Panc1 (cell line): ENCODE results near the gene ROR1. TPM values are rescaled to one million over a fixed set of nuclear protein-coding genes. Genes with fewer than 3 reads are reported as not detected.

Experiments
- ATAC-seq: fragments of 200-7000 bp; cut with Tn5 transposase; 2 replicates; pipeline ENCODE4 v1.9.1; 2020; ENCODE audit warnings: mild to moderate bottlenecking, moderate library complexity
- BruUV-seq: library from RNA; stranded (reverse); fragments of 400-500 nt; replicated peaks from 2 replicates; lab custom pipeline; 2021; lab: Mats Ljungman, UMichigan
- CTCF ChIA-PET: fragments of 300-600 bp; sonication (Branson Sonifier 250); formaldehyde crosslinking; loops from one replicate; lab custom pipeline; 2022; ENCODE audit warnings: antibody characterized with exemption; lab: Charles Lee
- POLR2A ChIA-PET: fragments of 300-600 bp; sonication (Branson Sonifier 250); formaldehyde crosslinking; loops from one replicate; lab custom pipeline; 2022; ENCODE audit warnings: antibody characterized with exemption; lab: Charles Lee
- DNase-seq: peaks from one replicate; pipeline ENCODE4 v3.0.0-alpha.2; 2010; ENCODE audit warnings: low read depth, low spot score
- H3K27ac ChIP-seq: 2 replicates; pipeline ENCODE4 v1.5.1; 2011; ENCODE audit warnings: mild to moderate bottlenecking, low read length, inconsistent platforms
- H3K27me3 ChIP-seq: fragments of 200-500 bp; sonication (Bioruptor generic); 2 replicates; pipeline ENCODE4 v1.6.0; 2014; ENCODE audit warnings: low read length, inconsistent platforms; ENCODE audit not compliant: control insufficient read depth, insufficient read depth
- H3K36me3 ChIP-seq: fragments of 200-500 bp; sonication (Bioruptor generic); 2 replicates; pipeline ENCODE4 v1.5.1; 2014; ENCODE audit warnings: inconsistent platforms, mild to moderate bottlenecking, low read length, moderate library complexity; ENCODE audit not compliant: control insufficient read depth, insufficient read depth
- H3K4me1 ChIP-seq: 2 replicates; pipeline ENCODE4 v1.5.1; 2011; ENCODE audit warnings: inconsistent platforms, mild to moderate bottlenecking, low read length, moderate library complexity; ENCODE audit not compliant: control insufficient read depth, insufficient read depth
- H3K4me3 ChIP-seq, 2 experiments: 2 replicates each; pipeline ENCODE4 v1.5.1; 2011 to 2012; ENCODE audit warnings: low read depth in 2 of 2, low read length in 2 of 2, mild to moderate bottlenecking in 2 of 2, inconsistent platforms in 1 of 2, moderate library complexity in 1 of 2
- H3K9me3 ChIP-seq: fragments of 200-500 bp; sonication (Bioruptor generic); 2 replicates; pipeline ENCODE4 v1.5.1; 2014; ENCODE audit warnings: low read depth, mild to moderate bottlenecking, inconsistent platforms, low read length, moderate library complexity; ENCODE audit not compliant: control insufficient read depth, insufficient read depth
- POLR2AphosphoS5 ChIP-seq: IDR thresholded peaks from 2 replicates; pipeline ENCODE4 v1.6.1; 2012; ENCODE audit warnings: mild to moderate bottlenecking, low read depth, low read length, moderate library complexity
- SIN3A ChIP-seq: IDR thresholded peaks from 2 replicates; pipeline ENCODE4 v1.6.1; 2012; ENCODE audit warnings: low read depth, mild to moderate bottlenecking, low read length, moderate library complexity, borderline replicate concordance; ENCODE audit not compliant: insufficient read depth
- TCF7L2 ChIP-seq: IDR thresholded peaks from 2 replicates; pipeline ENCODE4 v1.6.1; 2011; ENCODE audit warnings: mild to moderate bottlenecking, low read depth, low read length, inconsistent platforms
- in situ Hi-C: cut with HindIII; loops from 2 replicates; pipeline ENCODE4 v1.10.0; 2016; ENCODE audit warnings: low sequenced_read_pairs, low pct_unique_long_range_greater_than_20kb
- intact Hi-C: fragments of 100-400 bp; cut with micrococcal nuclease; formaldehyde crosslinking; loops from one replicate; pipeline ENCODE4 v1.10.0; 2022; ENCODE audit not compliant: unreplicated experiment
- total RNA-seq: library from RNA; stranded (reverse); gene quantifications from one replicate; pipeline ENCODE4 v1.2.1, GENCODE V29; 2021; ENCODE audit not compliant: unreplicated experiment
- TF ChIP-seq, protein P1 (sequence below), 2 experiments: IDR thresholded peaks; 2 replicates each; pipeline ENCODE4 v1.6.1; 2011 to 2012; ENCODE audit warnings: low read depth in 2 of 2, control low read depth in 1 of 2, low read length in 1 of 2, mild to moderate bottlenecking in 1 of 2, moderate library complexity in 1 of 2; ENCODE audit not compliant: insufficient read depth in 1 of 2
- TF ChIP-seq, protein P2 (sequence below): fragments of 450-650 bp; IDR thresholded peaks from 2 replicates; pipeline ENCODE4 v1.5.1; 2017; ENCODE audit warnings: mild to moderate bottlenecking

The ROR1 gene
- total RNA-seq, 1 experiment from 2014 or later, result 19.3 TPM

DNA sequence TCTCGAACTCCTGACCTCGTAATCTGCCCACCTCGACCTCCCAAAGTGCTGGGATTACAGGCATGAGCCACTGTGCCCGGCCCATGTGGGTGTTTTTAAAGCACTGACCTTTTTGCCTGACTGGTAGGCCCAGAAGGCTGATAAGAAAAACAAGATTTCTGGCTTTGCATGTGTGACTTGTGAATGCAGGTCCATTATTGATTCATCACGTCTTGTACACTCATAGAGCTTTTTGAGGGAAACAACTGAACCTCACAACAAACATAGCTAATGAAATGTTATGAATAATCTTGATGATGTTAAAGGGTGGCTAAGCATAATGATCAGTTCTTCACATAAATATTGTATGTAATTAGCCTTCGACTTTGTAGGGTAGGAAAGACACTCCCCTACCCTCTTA, 288.7 kb downstream of the ROR1 start:
- CTCF ChIA-PET, result no interaction called here
- Histone ChIP-seq H3K9me3 (no peaks in the 10 kb centered on the region), H3K4me3 (no peak overlapping the region), H3K27ac (no peak overlapping the region), H3K36me3 (no peaks in the 10 kb centered on the region), H3K4me1 (peaks cover 5% of the 10 kb centered on the region; the same call in 1 of the 2 replicates), H3K27me3 (no peaks in the 10 kb centered on the region)
- no peak for DNase-seq
- ATAC-seq, result no peak
- intact Hi-C loops (no loop called here), in situ Hi-C loops (no loop called here)
- BruUV-seq, result no TSS peak
- no peak for TF ChIP-seq SIN3A
- TF ChIP-seq TCF7L2, result no peak
- no peak for TF ChIP-seq POLR2AphosphoS5
- TF ChIP-seq, protein P1, sequence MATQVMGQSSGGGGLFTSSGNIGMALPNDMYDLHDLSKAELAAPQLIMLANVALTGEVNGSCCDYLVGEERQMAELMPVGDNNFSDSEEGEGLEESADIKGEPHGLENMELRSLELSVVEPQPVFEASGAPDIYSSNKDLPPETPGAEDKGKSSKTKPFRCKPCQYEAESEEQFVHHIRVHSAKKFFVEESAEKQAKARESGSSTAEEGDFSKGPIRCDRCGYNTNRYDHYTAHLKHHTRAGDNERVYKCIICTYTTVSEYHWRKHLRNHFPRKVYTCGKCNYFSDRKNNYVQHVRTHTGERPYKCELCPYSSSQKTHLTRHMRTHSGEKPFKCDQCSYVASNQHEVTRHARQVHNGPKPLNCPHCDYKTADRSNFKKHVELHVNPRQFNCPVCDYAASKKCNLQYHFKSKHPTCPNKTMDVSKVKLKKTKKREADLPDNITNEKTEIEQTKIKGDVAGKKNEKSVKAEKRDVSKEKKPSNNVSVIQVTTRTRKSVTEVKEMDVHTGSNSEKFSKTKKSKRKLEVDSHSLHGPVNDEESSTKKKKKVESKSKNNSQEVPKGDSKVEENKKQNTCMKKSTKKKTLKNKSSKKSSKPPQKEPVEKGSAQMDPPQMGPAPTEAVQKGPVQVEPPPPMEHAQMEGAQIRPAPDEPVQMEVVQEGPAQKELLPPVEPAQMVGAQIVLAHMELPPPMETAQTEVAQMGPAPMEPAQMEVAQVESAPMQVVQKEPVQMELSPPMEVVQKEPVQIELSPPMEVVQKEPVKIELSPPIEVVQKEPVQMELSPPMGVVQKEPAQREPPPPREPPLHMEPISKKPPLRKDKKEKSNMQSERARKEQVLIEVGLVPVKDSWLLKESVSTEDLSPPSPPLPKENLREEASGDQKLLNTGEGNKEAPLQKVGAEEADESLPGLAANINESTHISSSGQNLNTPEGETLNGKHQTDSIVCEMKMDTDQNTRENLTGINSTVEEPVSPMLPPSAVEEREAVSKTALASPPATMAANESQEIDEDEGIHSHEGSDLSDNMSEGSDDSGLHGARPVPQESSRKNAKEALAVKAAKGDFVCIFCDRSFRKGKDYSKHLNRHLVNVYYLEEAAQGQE (IDR thresholded peaks at IDR 0.05; ENCODE audit: insufficient read depth in 1 of 2, low read depth in 2 of 2, low read length in 1 of 2), result no peak
- TF ChIP-seq, protein P2, sequence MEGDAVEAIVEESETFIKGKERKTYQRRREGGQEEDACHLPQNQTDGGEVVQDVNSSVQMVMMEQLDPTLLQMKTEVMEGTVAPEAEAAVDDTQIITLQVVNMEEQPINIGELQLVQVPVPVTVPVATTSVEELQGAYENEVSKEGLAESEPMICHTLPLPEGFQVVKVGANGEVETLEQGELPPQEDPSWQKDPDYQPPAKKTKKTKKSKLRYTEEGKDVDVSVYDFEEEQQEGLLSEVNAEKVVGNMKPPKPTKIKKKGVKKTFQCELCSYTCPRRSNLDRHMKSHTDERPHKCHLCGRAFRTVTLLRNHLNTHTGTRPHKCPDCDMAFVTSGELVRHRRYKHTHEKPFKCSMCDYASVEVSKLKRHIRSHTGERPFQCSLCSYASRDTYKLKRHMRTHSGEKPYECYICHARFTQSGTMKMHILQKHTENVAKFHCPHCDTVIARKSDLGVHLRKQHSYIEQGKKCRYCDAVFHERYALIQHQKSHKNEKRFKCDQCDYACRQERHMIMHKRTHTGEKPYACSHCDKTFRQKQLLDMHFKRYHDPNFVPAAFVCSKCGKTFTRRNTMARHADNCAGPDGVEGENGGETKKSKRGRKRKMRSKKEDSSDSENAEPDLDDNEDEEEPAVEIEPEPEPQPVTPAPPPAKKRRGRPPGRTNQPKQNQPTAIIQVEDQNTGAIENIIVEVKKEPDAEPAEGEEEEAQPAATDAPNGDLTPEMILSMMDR, result no peak
- POLR2A ChIA-PET, result no interaction called here

DNA sequence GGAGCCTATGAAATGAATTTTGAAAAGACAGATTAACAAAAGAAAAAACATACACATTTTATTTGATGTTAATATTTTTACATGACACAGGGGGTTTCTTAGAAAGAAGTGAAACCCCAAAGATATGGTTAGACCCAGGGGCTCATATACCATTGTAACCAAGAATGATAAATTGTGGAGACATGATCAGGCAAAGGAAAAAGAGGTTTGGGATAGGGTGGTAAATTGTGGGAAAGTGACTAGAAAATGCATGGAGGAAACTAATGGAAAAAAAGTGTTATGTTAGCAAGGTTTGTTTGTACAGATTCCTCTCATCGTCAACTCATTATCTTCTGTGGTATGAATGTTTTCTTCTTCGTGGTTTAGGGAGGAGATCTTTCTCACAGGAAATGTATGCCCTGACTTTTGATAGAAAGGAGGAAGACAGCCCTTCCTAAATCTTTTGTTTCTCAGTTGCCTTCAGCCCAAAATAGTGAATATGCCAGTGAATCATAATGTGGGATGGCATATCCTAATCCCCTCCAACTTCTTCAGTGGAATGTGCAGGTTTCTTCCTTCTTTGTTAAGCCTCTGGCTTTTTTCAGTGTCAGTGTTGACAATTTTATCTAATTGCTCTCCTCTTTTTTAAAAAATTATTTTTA, 289.2 kb downstream of the ROR1 start:
- ChIA-PET CTCF (no interaction called here), POLR2A (no interaction called here)
- no peak for DNase-seq
- Histone ChIP-seq H3K27ac (no peak overlapping the region), H3K9me3 (no peaks in the 10 kb centered on the region), H3K4me3 (no peak overlapping the region), H3K36me3 (no peaks in the 10 kb centered on the region), H3K4me1 (peaks cover 5% of the 10 kb centered on the region; the same call in 1 of the 2 replicates), H3K27me3 (no peaks in the 10 kb centered on the region)
- no TSS peak for BruUV-seq
- ATAC-seq, result no peak
- in situ Hi-C loops (no loop called here), intact Hi-C loops (no loop called here)
- TF ChIP-seq TCF7L2 (no peak), POLR2AphosphoS5 (no peak), SIN3A (no peak)
- TF ChIP-seq, protein P2, result no peak
- TF ChIP-seq, protein P1 (IDR thresholded peaks at IDR 0.05; ENCODE audit: insufficient read depth in 1 of 2, low read depth in 2 of 2, low read length in 1 of 2), result no peak
